Transverse colon (tissue), 4 donors: ENCODE measurements around the gene CAMK1. TPM values are rescaled to one million over a fixed set of nuclear protein-coding genes. Genes with fewer than 3 reads are reported as not detected.
A peak's percentile ranks its signal among the peaks of the same experiment; 100 is the strongest.

Source experiments
- DNase-seq: peaks from one replicate; pipeline ENCODE4 v3.0.0-alpha.2; 2019
- H3K27ac ChIP-seq, 4 donors: fragments of 200-600 bp; sonication (generic); 2 replicates each; pipeline ENCODE4 v1.5.1; 2016 to 2018; ENCODE audit warnings: inconsistent platforms in 4 of 4
- H3K27me3 ChIP-seq: fragments of 200-600 bp; sonication (generic); 2 replicates; pipeline ENCODE4 v1.5.1; 2017; ENCODE audit warnings: inconsistent platforms
- H3K36me3 ChIP-seq, 4 donors: fragments of 200-600 bp; sonication (generic); 2 replicates each; pipeline ENCODE4 v1.5.1; 2017 to 2019; ENCODE audit warnings: inconsistent platforms in 4 of 4
- H3K4me1 ChIP-seq, 4 donors: fragments of 200-600 bp; sonication (generic); 2 replicates each; pipeline ENCODE4 v1.5.1; 2017 to 2020; ENCODE audit warnings: inconsistent platforms in 4 of 4
- H3K4me3 ChIP-seq, 4 donors: fragments of 200-600 bp; sonication (generic); 1 replicate in 1 of 4; 2 replicates in 3 of 4; pipeline versions ENCODE4 v1.5.1 to v1.6.1; 2017 to 2019; ENCODE audit warnings: inconsistent platforms in 4 of 4
- H3K9me3 ChIP-seq, 2 donors: fragments of 200-600 bp; sonication (generic); 2 replicates each; pipeline ENCODE4 v1.5.1; 2017 to 2019; ENCODE audit warnings: inconsistent platforms in 2 of 2
- CTCF ChIP-seq, 5 experiments: fragments of 200-600 bp in 3 of 5; fragments of 450-650 bp in 2 of 5; sonication (generic) in 3 of 5; IDR thresholded peaks; 1 replicate in 2 of 5; 2 replicates in 3 of 5; pipeline ENCODE4 v1.5.1; 2016 to 2017; ENCODE audit warnings: antibody characterized with exemption in 5 of 5, inconsistent platforms in 3 of 5, mild to moderate bottlenecking in 2 of 5, moderate library complexity in 1 of 5
- EP300 ChIP-seq: sonication (generic); formaldehyde crosslinking; IDR thresholded peaks from one replicate; pipeline ENCODE4 v1.6.1; 2017; ENCODE audit warnings: antibody characterized with exemption, low read depth
- POLR2A ChIP-seq: fragments of 450-650 bp; IDR thresholded peaks from one replicate; pipeline ENCODE4 v1.6.1; 2016; ENCODE audit warnings: antibody characterized with exemption, mild to moderate bottlenecking, moderate library complexity
- POLR2AphosphoS5 ChIP-seq, 3 donors: sonication (generic); formaldehyde crosslinking; IDR thresholded peaks; one replicate each; pipeline ENCODE4 v1.6.1; 2016; ENCODE audit warnings: antibody characterized with exemption in 3 of 3
- WGBS, 2 donors: methylation state at CpG; one replicate each; pipeline ENCODE4 v1.1.5; 2018; ENCODE audit warnings: low coverage in 1 of 2; 5-methylcytosine and 5-hydroxymethylcytosine counted together
- in situ Hi-C, 4 donors: fragments of 200-750 bp; cut with MboI; loops; one replicate each; pipeline versions ENCODE4 v1.15.0 to v1.15.1; 2017; ENCODE audit warnings: low sequenced_read_pairs in 3 of 4, low pct_ligation_motif_present in 1 of 4, low pct_unique_long_range_greater_than_20kb in 1 of 4
- intact Hi-C: fragments of 100-400 bp; cut with DNase I; formaldehyde crosslinking; loops from one replicate; pipeline ENCODE4 v1.15.1; 2023; ENCODE audit warnings: low total_unique reads
- total RNA-seq, 4 donors: library from RNA; depleted of rRNA; stranded (reverse); fragments of >200 nt; gene quantifications; one replicate each; pipeline ENCODE4 v1.1.0, GENCODE V29; 2016

Gene CAMK1
- total RNA-seq, 4 donors from 2014 or later: 5.6 to 45.0 (median 15.6) TPM

GRCh38 chr3:9806137-9806536, 36.4 kb upstream of the CAMK1 start:
- intact Hi-C loops: no loop called here
- Histone ChIP-seq H3K4me3 (no peak overlapping the region), H3K36me3 (peaks cover 0 to 50% (median 26%) of the 10 kb centered on the region in 4 donors), H3K4me1 (peaks cover 3 to 25% (median 18%) of the 10 kb centered on the region in 4 donors), H3K27ac (no peak overlapping the region), H3K9me3 (no peaks in the 10 kb centered on the region), H3K27me3 (no peaks in the 10 kb centered on the region)
- in situ Hi-C loops: no loop called here
- WGBS, 2 donors: 60 to 93% methylated on average over 1 to 12 of the region's 12 CpGs
- TF ChIP-seq CTCF (IDR thresholded peaks at IDR 0.05): no peak
- TF ChIP-seq POLR2AphosphoS5 (IDR thresholded peaks at IDR 0.05): no peak
- TF ChIP-seq EP300: no peak
- no peak for TF ChIP-seq POLR2A
- no peak for DNase-seq

GRCh38 chr3:9804996-9805395, 35.2 kb upstream of the CAMK1 start:
- no peak overlapping the region for H3K4me3 ChIP-seq
- no peak for DNase-seq
- peaks cover 2 to 60% (median 32%) of the 10 kb centered on the region in 4 donors for H3K36me3 ChIP-seq
- no peak overlapping the region for H3K27ac ChIP-seq
- in situ Hi-C loops (no loop called here), intact Hi-C loops (no loop called here)
- TF ChIP-seq POLR2AphosphoS5 (IDR thresholded peaks at IDR 0.05): no peak
- H3K27me3 ChIP-seq: no peaks in the 10 kb centered on the region
- no peaks in the 10 kb centered on the region for H3K9me3 ChIP-seq
- peaks cover 0 to 16% (median 9%) of the 10 kb centered on the region in 4 donors for H3K4me1 ChIP-seq
- 76 to 85% methylated on average over 4 to 5 of the region's 5 CpGs for WGBS, 2 donors

GRCh38 chr3:9803494-9803893, 33.7 kb upstream of the CAMK1 start:
- Histone ChIP-seq H3K4me1 (peaks cover 0 to 4% (median under 1%) of the 10 kb centered on the region in 4 donors), H3K27ac (no peak overlapping the region), H3K27me3 (no peaks in the 10 kb centered on the region), H3K4me3 (no peak overlapping the region), H3K36me3 (peaks cover 2 to 74% (median 39%) of the 10 kb centered on the region in 4 donors), H3K9me3 (no peaks in the 10 kb centered on the region)
- TF ChIP-seq CTCF (IDR thresholded peaks at IDR 0.05) (no peak), POLR2AphosphoS5 (IDR thresholded peaks at IDR 0.05) (no peak), EP300 (no peak), POLR2A (no peak)
- 76 to 80% methylated on average over 1 of the region's 1 CpG for WGBS, 2 donors
- in situ Hi-C loops (no loop called here), intact Hi-C loops (no loop called here)
- DNase-seq: no peak

- Histone ChIP-seq H3K36me3 (peaks cover 2 to 73% (median 37%) of the 10 kb centered on the region in 4 donors), H3K4me3 (no peak overlapping the region)
- intact Hi-C loops: no loop called here
Measured at GRCh38 chr3:9800529-9800928, 30.8 kb upstream of the CAMK1 start.

More at GRCh38 chr3:9800529-9800928, 30.8 kb upstream of the CAMK1 start:
- H3K9me3 ChIP-seq: no peaks in the 10 kb centered on the region
- TF ChIP-seq POLR2A (no peak), CTCF (IDR thresholded peaks at IDR 0.05) (peak in 2 of 5 experiments; percentile 12 to 19)
- no peaks in the 10 kb centered on the region for H3K27me3 ChIP-seq
- no peak overlapping the region for H3K27ac ChIP-seq
- H3K4me1 ChIP-seq: peaks cover 0 to 7% (median under 1%) of the 10 kb centered on the region in 4 donors
- 84% methylated on average over 5 of the region's 5 CpGs; no CpG with 5 or more reads in 1 of the 2 donors for WGBS, 2 donors
- DNase-seq: no peak
- in situ Hi-C loops: no loop called here
